NCI-H128 (cell line): ENCODE measurements around the gene OR2AJ1.

ENCODE experiments used
- DNase-seq: peaks from one replicate; lab custom pipeline; 2025; ENCODE audit not compliant: unreplicated experiment; lab: John Stamatoyannopoulos, UW

The OR2AJ1 gene

GRCh38 chr1:247961791-247962190 lies 37.1 kb downstream of the OR2AJ1 start:
- no peak for DNase-seq

- DNase-seq: no peak
Measured at GRCh38 chr1:247962911-247963588, 38.4 kb downstream of the OR2AJ1 start.

- no peak for DNase-seq
Measured at GRCh38 chr1:247964933-247965332, 40.2 kb downstream of the OR2AJ1 start, which contains the start of gene OR2AK2. Gene OR2AK2 (plus strand): TSS chr1:247965233. CDS start chr1:247965377, 144 bp downstream.

- no peak for DNase-seq
Measured at GRCh38 chr1:247966532-247967204, 42.0 kb downstream of the OR2AJ1 start.
